HG03558 (cell line): ENCODE measurements around the gene PGS1.

Experiments used
- ATAC-seq: cut with Tn5 transposase; IDR thresholded peaks from one replicate; pipeline ENCODE4 v1.9.1; 2021; ENCODE audit warnings: moderate number of reproducible peaks; ENCODE audit not compliant: unreplicated experiment; ENCODE audit errors: extremely low read depth

PGS1 gene

GRCh38 chr17:78435330-78436005 lies 57.0 kb downstream of the PGS1 start:
- no peak for ATAC-seq

GRCh38 chr17:78437508-78438169 lies 59.2 kb downstream of the PGS1 start:
- ATAC-seq: no peak

- ATAC-seq: no peak
These were observed 59.8 kb downstream of the PGS1 start for GRCh38 chr17:78438271-78438691.

GRCh38 chr17:78438694-78439325 lies 60.4 kb downstream of the PGS1 start:
- no peak for ATAC-seq

GRCh38 chr17:78441271-78441971 lies 63.0 kb downstream of the PGS1 start:
- ATAC-seq: no peak

GRCh38 chr17:78442648-78443218 lies 64.3 kb downstream of the PGS1 start:
- no peak for ATAC-seq

GRCh38 chr17:78444392-78444791 lies 65.9 kb downstream of the PGS1 start:
- ATAC-seq: no peak

- ATAC-seq: no peak
These were observed 68.4 kb downstream of the PGS1 start for GRCh38 chr17:78446833-78447232.

GRCh38 chr17:78448356-78448993 lies 70.0 kb downstream of the PGS1 start:
- no peak for ATAC-seq

- ATAC-seq: no peak
These were observed 71.6 kb downstream of the PGS1 start for GRCh38 chr17:78449983-78450595.

- no peak for ATAC-seq
These were observed 72.4 kb downstream of the PGS1 start for GRCh38 chr17:78450696-78451345.

- ATAC-seq: no peak
These were observed 73.3 kb downstream of the PGS1 start for GRCh38 chr17:78451753-78452152.

- ATAC-seq: no peak
These were observed 75.9 kb downstream of the PGS1 start for GRCh38 chr17:78454346-78454745.

- no peak for ATAC-seq
These were observed 79.6 kb downstream of the PGS1 start for GRCh38 chr17:78458091-78458490.

GRCh38 chr17:78458736-78459335 lies 80.4 kb downstream of the PGS1 start:
- no peak for ATAC-seq

GRCh38 chr17:78459696-78460095 lies 81.2 kb downstream of the PGS1 start:
- no peak for ATAC-seq

GRCh38 chr17:78460176-78460675 lies 81.8 kb downstream of the PGS1 start:
- ATAC-seq: no peak

GRCh38 chr17:78460951-78461798 lies 82.7 kb downstream of the PGS1 start:
- ATAC-seq: no peak
